Measurements from ENCODE around the gene ZC3H13.

GRCh38 chr13:45934283-45934682 is 118.3 kb downstream of the ZC3H13 start:
- TF ChIP-seq CTCF (IDR thresholded peaks at IDR 0.05) (no peak), POLR2A (IDR thresholded peaks at IDR 0.05) (no peak)
